Uterus (tissue), 2 donors: ENCODE data around the gene SCFD2.

ENCODE experiments used
- POLR2A ChIP-seq, 2 donors: fragments of 450-650 bp; IDR thresholded peaks; one replicate each; pipeline ENCODE4 v1.6.1; 2016; ENCODE audit warnings: antibody characterized with exemption in 2 of 2, mild to moderate bottlenecking in 1 of 2, moderate library complexity in 1 of 2
- TF ChIP-seq, protein P1 (sequence below), 4 experiments: fragments of 200-600 bp in 2 of 4; fragments of 450-650 bp in 2 of 4; sonication (generic) in 2 of 4; IDR thresholded peaks; one replicate each; pipeline ENCODE4 v1.5.1; 2016 to 2019; ENCODE audit warnings: antibody characterized with exemption in 4 of 4, mild to moderate bottlenecking in 2 of 4, moderate library complexity in 1 of 4

DNA sequence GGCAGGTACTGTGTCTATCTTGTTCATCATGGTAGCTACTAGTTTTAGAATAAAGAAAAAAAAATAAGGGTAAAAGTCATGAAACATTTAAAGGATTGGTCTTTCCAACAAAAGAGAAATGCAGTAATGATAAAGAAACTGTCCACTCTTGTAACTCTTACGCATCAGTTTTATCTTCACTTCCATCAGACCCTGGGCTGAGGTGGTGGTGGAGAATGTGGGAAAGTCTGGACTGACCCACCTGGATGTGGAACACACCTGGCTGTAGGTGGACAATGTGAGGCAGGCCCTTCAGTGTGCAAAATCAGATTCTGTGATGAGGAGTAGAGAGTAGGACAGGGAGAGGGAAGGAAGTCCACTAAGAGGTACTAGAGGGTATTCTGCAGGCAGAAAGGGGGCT, 375.2 kb downstream of the SCFD2 start:
- TF ChIP-seq, protein P1, sequence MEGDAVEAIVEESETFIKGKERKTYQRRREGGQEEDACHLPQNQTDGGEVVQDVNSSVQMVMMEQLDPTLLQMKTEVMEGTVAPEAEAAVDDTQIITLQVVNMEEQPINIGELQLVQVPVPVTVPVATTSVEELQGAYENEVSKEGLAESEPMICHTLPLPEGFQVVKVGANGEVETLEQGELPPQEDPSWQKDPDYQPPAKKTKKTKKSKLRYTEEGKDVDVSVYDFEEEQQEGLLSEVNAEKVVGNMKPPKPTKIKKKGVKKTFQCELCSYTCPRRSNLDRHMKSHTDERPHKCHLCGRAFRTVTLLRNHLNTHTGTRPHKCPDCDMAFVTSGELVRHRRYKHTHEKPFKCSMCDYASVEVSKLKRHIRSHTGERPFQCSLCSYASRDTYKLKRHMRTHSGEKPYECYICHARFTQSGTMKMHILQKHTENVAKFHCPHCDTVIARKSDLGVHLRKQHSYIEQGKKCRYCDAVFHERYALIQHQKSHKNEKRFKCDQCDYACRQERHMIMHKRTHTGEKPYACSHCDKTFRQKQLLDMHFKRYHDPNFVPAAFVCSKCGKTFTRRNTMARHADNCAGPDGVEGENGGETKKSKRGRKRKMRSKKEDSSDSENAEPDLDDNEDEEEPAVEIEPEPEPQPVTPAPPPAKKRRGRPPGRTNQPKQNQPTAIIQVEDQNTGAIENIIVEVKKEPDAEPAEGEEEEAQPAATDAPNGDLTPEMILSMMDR (IDR thresholded peaks at IDR 0.05) = no peak
- TF ChIP-seq POLR2A (IDR thresholded peaks at IDR 0.05) = no peak
